Endothelial cell of umbilical vein (primary cell): ENCODE measurements around the gene MYOG. TPM values are rescaled to one million over a fixed set of nuclear protein-coding genes. Genes with fewer than 3 reads are reported as not detected.

Experiments
- BruUV-seq: library from RNA; stranded (reverse); fragments of 400-500 nt; replicated peaks from 2 replicates; lab custom pipeline; 2021; lab: Mats Ljungman, UMichigan
- CTCF ChIA-PET: fragments of 300-600, 350-600 bp; sonication (Branson Sonifier 250); formaldehyde crosslinking; loops from one replicate; lab custom pipeline; 2021; ENCODE audit warnings: antibody characterized with exemption, inconsistent platforms; lab: Charles Lee
- POLR2A ChIA-PET: fragments of 300-600, 350-600 bp; sonication (Branson Sonifier 250); formaldehyde crosslinking; loops from one replicate; lab custom pipeline; 2021; ENCODE audit warnings: antibody characterized with exemption, inconsistent platforms; lab: Charles Lee
- DNase-seq: peaks from one replicate; pipeline ENCODE4 v3.0.0-alpha.2; 2011; ENCODE audit warnings: low read depth, low spot score
- FAIRE-seq: peaks from 2 replicates; lab custom pipeline; 2011; peaks lifted over from hg19 to GRCh38; lab: Jason Lieb, UNC
- H2AFZ ChIP-seq: 2 replicates; pipeline ENCODE4 v1.6.0; 2012; ENCODE audit warnings: low read depth, low read length, control low read depth, inconsistent platforms
- H3K27ac ChIP-seq: 2 replicates; pipeline ENCODE4 v1.5.1; 2011; ENCODE audit warnings: low read depth, mild to moderate bottlenecking, control low read depth, low read length, moderate library complexity; ENCODE audit not compliant: insufficient read depth
- H3K27me3 ChIP-seq, 2 experiments: 2 replicates each; pipeline versions ENCODE4 v1.6.0 to v1.6.1; 2011; ENCODE audit warnings: low read length in 2 of 2, mixed read lengths in 1 of 2; ENCODE audit not compliant: control insufficient read depth in 2 of 2, insufficient read depth in 2 of 2
- H3K36me3 ChIP-seq, 2 experiments: 2 replicates in 1 of 2; 3 replicates in 1 of 2; pipeline ENCODE4 v1.5.1; 2011; ENCODE audit warnings: low read length in 2 of 2, mild to moderate bottlenecking in 1 of 2, moderate library complexity in 1 of 2; ENCODE audit not compliant: control insufficient read depth in 2 of 2, insufficient read depth in 2 of 2; ENCODE audit errors: extremely low read depth in 1 of 2
- H3K4me1 ChIP-seq: 3 replicates; pipeline ENCODE4 v1.5.1; 2011; ENCODE audit warnings: mild to moderate bottlenecking, low read length; ENCODE audit not compliant: control insufficient read depth, insufficient read depth; ENCODE audit errors: extremely low read depth
- H3K4me2 ChIP-seq: 2 replicates; pipeline ENCODE4 v1.6.1; 2011; ENCODE audit warnings: low read length, control low read depth, mixed read lengths; ENCODE audit not compliant: insufficient read depth
- H3K4me3 ChIP-seq, 3 experiments: fragments of 200-600 bp in 1 of 3; sonication (generic), shearing (Covaris generic) in 1 of 3; replicated peaks in 1 of 3; 2 replicates each; pipeline ENCODE4 v1.5.1; 2011 to 2016; ENCODE audit warnings: control low read depth in 3 of 3, low read length in 3 of 3, mild to moderate bottlenecking in 2 of 3, inconsistent platforms in 1 of 3, low read depth in 1 of 3, moderate library complexity in 1 of 3; ENCODE audit not compliant: insufficient read depth in 1 of 3
- H3K79me2 ChIP-seq: 2 replicates; pipeline ENCODE4 v1.6.0; 2012; ENCODE audit warnings: low read length, inconsistent platforms; ENCODE audit not compliant: control insufficient read depth, insufficient read depth
- H3K9ac ChIP-seq: replicated peaks from 2 replicates; pipeline ENCODE3; 2011; ENCODE audit warnings: low read length, control low read depth; ENCODE audit not compliant: insufficient read depth; ENCODE audit errors: extremely low read depth
- H3K9me1 ChIP-seq: replicated peaks from 3 replicates; pipeline ENCODE4 v1.6.0; 2011; ENCODE audit warnings: mild to moderate bottlenecking, low read length; ENCODE audit not compliant: control insufficient read depth, insufficient read depth; ENCODE audit errors: extremely low read depth
- H3K9me3 ChIP-seq: replicated peaks from 2 replicates; pipeline ENCODE4 v1.5.1; 2012; ENCODE audit warnings: low read length, inconsistent platforms; ENCODE audit not compliant: control insufficient read depth, insufficient read depth
- H4K20me1 ChIP-seq: replicated peaks from 2 replicates; pipeline ENCODE3; 2011; ENCODE audit warnings: mild to moderate bottlenecking, low read length; ENCODE audit not compliant: control insufficient read depth, insufficient read depth; ENCODE audit errors: extremely low read depth
- CTCF ChIP-seq, 2 donors: IDR thresholded peaks; 1 replicate in 1 of 2; 2 replicates in 1 of 2; pipeline ENCODE4 v1.5.1; 2011; ENCODE audit warnings: low read length in 2 of 2, mild to moderate bottlenecking in 2 of 2, moderate library complexity in 2 of 2, control low read depth in 1 of 2, inconsistent platforms in 1 of 2, low read depth in 1 of 2; ENCODE audit not compliant: insufficient read depth in 1 of 2; ENCODE audit errors: extremely low read depth in 1 of 2
- EZH2 ChIP-seq: IDR thresholded peaks from 2 replicates; pipeline ENCODE4 v1.6.1; 2012; ENCODE audit warnings: borderline replicate concordance, low read depth, mild to moderate bottlenecking, moderate library complexity, low read length, inconsistent platforms; ENCODE audit not compliant: severe bottlenecking
- FOS ChIP-seq: IDR thresholded peaks from 2 replicates; pipeline ENCODE4 v1.6.1; 2011; ENCODE audit warnings: mild to moderate bottlenecking, low read length, moderate library complexity, borderline replicate concordance; ENCODE audit not compliant: insufficient read depth
- GATA2 ChIP-seq: IDR thresholded peaks from 2 replicates; pipeline ENCODE4 v1.7.0; 2011; ENCODE audit warnings: low read depth, mild to moderate bottlenecking, moderate library complexity, mixed read lengths, low read length; ENCODE audit not compliant: insufficient read length, insufficient read depth
- JUN ChIP-seq: IDR thresholded peaks from 2 replicates; pipeline ENCODE4 v1.6.1; 2011; ENCODE audit warnings: borderline replicate concordance, low read depth; ENCODE audit not compliant: insufficient read length, insufficient read depth
- MAX ChIP-seq: IDR thresholded peaks from 2 replicates; pipeline ENCODE4 v1.6.1; 2011; ENCODE audit not compliant: insufficient read depth, insufficient read length
- MYC ChIP-seq: IDR thresholded peaks from one replicate; pipeline ENCODE4 v1.6.1; 2011; ENCODE audit warnings: mild to moderate bottlenecking, low read depth, low read length
- POLR2A ChIP-seq: IDR thresholded peaks from 2 replicates; pipeline ENCODE4 v1.6.1; 2012; ENCODE audit warnings: low read depth, mild to moderate bottlenecking, control low read depth, low read length
- POLR2AphosphoS5 ChIP-seq: IDR thresholded peaks from 2 replicates; pipeline ENCODE4 v1.6.1; 2012; ENCODE audit warnings: low read depth, mild to moderate bottlenecking, control low read depth, low read length, moderate library complexity; ENCODE audit not compliant: insufficient read depth
- dilution Hi-C: fragments of 300-500 bp; cut with MboI; formaldehyde crosslinking; loops from one replicate; pipeline ENCODE4 v1.15.0; 2019; ENCODE audit warnings: low sequenced_read_pairs; ENCODE audit not compliant: extremely low pct_ligation_motif_present
- intact Hi-C: fragments of 100-400 bp; cut with micrococcal nuclease; formaldehyde crosslinking; loops from one replicate; pipeline ENCODE4 v1.10.0; 2022
- polyA plus RNA-seq, 4 experiments: library from polyadenylated mRNA; depleted of rRNA in 3 of 4; stranded (reverse) in 3 of 4; unstranded in 1 of 4; fragments of >200 nt; gene quantifications; 2 replicates each; pipeline versions ENCODE4 v1.2.1 to v1.2.3, GENCODE V29; 2011 to 2012; ENCODE audit warnings: missing spikeins in 1 of 4
- total RNA-seq: library from RNA; stranded (reverse); gene quantifications from 2 replicates; pipeline ENCODE4 v1.2.3, GENCODE V29; 2021

The MYOG gene
- total and polyA plus RNA-seq, 2 donors (not counting 3 experiments of a cell fraction or from before 2014, with no cell fraction given): not detected

- FAIRE-seq: no peak
- intact Hi-C loops: no loop called here
- Histone ChIP-seq H4K20me1 (no peaks in the 10 kb centered on the region), H3K79me2 (no peaks in the 10 kb centered on the region), H3K9me1 (no peaks in the 10 kb centered on the region), H3K36me3 (no peaks in the 10 kb centered on the region), H3K4me1 (no peaks in the 10 kb centered on the region), H3K9ac (no peak overlapping the region), H3K27me3 (peaks cover 0 to 3% of the 10 kb centered on the region in 2 experiments), H3K4me3 (no peak overlapping the region), H3K9me3 (no peaks in the 10 kb centered on the region), H2AFZ (no peak overlapping the region), H3K4me2 (no peak overlapping the region), H3K27ac (no peak overlapping the region)
- POLR2A ChIA-PET: no interaction called here
- no peak for TF ChIP-seq CTCF (IDR thresholded peaks at IDR 0.05; ENCODE audit: extremely low read depth in 1 of 2, insufficient read depth in 1 of 2, low read depth in 1 of 2, low read length in 2 of 2)
- TF ChIP-seq JUN: no peak
- TF ChIP-seq POLR2A: no peak
- TF ChIP-seq MAX: no peak
- no peak for TF ChIP-seq POLR2AphosphoS5
- TF ChIP-seq EZH2: no peak
- no peak for TF ChIP-seq MYC
- TF ChIP-seq GATA2: no peak
- no peak for TF ChIP-seq FOS
- CTCF ChIA-PET: no interaction called here
- dilution Hi-C loops: no loop called here
- no peak for DNase-seq
- BruUV-seq: no TSS peak
Observed at GRCh38 chr1:203060115-203060514, 25.7 kb downstream of the MYOG start.
